ENCODE data around the gene CBX4.

CBX4 gene

DNA sequence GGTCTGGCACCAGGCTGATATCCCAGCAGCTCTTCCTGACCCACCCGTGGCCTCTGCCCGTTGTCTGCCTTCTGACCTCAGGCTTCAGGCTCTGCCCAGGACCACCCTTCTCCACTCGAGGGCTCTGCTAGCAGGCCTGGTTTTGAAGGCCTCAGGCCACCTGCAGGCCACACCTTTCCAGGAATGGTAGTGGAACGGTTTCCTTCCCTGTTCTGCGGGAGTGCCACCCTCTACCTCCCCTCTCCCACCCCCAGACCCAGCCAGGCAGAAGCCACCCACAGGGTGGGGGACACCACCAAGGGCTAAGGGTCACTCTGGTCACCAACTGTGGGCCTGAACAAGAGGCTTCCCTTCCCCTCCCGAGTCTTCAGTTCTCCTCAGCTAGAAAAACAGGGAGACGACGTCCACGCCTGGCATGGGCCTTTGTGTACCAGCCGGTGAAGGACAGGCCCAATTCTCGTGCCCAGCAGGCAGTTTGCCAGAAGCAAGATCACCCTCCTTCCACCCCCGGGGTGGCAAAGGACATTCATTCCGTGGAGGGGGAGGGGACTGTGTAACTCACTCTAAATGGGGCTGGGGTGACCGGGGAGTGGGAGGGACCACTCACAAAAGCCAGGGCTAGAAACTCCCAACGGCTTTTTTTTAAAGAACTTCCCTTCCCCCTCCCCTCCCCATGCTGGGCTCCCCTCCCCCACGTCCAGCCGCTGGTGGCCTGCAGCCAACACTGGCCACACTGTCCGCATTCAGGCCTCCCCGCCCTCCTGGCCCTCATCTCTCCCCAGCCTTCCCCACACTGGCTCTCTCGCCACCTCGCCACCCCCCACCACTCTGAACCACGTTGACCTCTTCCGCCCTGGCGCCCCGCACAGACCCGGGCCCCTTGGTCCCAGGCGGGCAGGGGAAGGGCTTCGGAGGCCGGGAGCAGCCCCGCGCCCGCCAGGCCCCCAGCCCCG, 7.7 kb downstream of the CBX4 start:
- DNase-seq (ENCODE audit: extremely low read depth in 1 of 2, low read depth in 1 of 2), result no peak

DNA sequence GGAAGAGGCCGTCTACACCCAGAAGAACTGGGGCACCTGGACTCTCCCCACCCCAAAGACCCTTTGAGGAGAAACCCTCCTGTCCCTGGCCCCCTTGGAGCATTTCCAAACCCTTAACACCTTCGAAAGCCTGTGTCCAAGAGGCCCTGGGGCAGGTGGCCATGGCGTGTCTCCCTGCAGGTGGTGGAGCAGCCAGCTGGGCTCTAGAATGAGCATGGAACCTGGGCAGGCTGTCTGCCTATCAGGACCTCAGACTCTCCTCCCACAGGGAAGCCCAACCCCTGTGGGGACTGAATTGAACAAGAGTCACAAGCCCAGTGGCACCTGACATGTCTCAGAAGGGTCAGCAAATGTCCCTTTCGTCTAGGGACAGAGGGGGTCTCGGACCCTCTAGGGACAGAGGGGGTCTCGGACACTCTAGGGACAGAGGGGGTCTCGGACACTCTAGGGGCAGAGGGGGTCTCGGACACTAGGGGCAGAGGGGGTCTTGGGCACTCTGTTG, 8.4 kb downstream of the CBX4 start:
- DNase-seq (ENCODE audit: extremely low read depth in 1 of 2, low read depth in 1 of 2), result no peak

DNA sequence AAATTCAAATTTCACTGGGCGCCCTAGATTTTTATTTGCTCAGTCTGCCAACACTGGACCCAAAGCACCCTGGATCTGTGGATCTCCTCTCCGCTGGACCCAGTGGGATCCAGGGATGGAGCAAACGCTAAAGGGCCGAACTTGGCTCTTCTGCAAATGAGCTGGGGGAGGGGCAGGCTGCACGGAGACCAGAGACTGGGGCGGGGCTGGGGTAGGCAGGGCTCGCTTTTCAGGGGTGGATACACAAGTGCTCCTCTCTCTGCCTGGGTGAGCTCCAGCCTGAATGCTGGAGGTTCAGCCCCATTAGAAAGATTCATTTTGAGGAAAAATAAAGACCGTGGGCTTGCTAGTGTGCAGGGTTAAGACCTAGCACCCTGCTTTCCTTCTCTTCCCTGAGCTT, 8.9 kb downstream of the CBX4 start:
- no peak for DNase-seq (ENCODE audit: extremely low read depth in 1 of 2, low read depth in 1 of 2)

DNA sequence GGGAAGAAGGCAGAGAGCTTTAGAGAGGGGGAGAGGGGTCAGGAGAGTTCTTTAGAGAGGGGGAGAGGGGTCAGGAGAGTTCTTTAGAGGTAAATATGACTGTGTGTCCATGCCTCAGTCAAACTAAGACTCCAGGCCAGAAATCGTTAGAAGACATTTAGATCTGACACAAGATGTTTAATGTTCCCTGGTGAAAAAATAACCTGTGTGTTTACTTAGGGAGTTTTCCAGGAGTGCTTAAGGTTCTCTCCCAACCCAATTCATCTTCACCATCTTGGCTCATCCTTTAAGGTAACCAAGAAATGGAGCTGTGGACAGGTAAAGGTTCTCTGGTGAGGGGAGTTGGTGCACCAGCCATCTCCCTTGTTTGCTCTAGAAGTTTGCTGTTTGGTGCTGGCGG, 9.8 kb downstream of the CBX4 start:
- DNase-seq (ENCODE audit: extremely low read depth in 1 of 2, low read depth in 1 of 2), result no peak

DNA sequence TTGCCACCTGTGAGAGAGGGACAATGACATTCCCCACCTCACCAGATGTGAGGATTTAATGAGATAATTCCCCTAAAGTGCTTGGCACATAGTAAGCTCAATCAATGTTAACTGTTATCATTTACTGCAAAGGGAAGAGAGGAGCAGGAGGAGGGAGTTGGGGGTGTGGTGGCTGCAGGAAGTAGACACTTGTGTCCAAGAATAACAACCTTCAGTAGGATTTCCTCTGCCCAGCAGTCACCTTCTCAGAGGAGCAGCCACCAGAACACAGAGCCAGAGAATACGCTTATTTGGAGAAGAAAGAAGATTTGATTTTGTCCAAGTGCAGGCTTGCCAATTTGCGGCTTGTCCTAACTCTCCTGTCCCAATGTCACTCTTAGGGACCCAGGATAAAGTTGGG, 10.2 kb downstream of the CBX4 start:
- no peak for DNase-seq (ENCODE audit: extremely low read depth in 1 of 2, low read depth in 1 of 2)

DNA sequence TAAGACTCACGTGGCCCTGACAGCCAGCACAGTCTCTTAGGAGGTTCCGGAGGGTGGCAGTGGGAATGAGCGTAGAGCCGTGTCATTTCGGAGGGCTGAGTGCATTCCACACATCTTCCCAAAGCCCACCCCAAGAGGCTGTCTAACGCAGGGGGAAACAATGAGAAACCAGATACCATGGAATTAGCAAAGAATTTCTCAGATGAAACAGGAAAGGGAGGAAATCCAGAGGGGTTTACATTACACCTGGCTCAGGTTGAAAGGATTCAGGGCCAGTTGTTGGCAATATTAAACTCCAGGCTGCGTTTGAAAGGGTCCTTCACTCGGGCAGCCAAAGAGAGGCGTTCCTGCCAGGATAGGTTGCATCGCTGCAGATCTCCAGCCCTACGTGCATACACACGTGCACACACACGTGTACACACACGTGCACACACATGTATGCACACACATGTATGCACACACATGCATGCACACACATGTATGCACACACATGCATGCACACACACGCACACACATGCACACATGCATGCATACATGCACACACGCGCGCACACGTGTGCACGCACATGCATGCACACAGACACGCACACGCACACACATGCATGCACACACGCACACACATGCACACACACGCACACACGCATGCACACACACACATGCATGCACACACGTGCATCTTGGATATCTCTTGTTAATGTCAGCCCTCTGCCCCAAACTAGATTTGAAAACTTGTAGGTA, 12.2 kb downstream of the CBX4 start:
- DNase-seq (ENCODE audit: extremely low read depth in 1 of 2, low read depth in 1 of 2), result no peak

DNA sequence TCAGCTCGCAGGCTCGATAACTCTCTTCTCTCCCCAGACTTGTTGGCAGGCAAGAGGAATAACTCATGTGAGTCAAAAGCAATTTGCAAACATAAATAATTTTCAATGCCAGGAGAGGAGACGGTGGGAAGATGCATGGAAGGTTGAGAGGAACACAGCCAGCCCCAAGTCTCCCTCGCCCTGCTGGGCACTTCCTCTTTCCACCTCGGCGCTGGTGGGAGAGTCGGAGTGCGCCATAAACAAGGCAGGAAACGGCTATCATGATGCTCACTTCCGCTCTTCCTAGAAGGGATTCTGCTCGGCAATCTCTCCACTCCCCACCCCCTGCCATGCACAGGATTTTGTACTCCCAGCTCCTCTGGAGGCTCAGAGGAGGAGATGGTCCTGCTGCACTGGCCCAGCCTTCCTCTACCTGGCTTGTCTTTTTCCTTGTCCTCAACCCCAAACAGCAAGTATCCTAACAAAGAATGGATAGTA, 13.0 kb downstream of the CBX4 start:
- DNase-seq (ENCODE audit: extremely low read depth in 1 of 2, low read depth in 1 of 2), result no peak

DNA sequence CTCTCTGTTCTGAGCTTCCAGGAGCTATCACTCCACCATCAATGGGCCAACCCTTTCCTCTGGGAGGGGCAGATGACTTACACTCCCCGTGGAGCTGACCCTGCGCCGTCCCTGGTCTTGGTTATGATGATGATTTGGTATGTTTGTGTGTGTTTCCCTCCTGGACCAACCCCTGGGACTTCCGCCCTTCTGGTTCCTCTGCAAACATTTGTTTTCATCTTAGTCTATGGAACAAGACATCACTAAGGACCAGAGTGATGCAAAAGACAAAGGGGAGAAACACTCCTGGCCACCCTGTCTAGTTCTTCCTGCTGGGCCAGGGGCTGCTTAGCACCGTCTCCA, 13.7 kb downstream of the CBX4 start:
- DNase-seq (ENCODE audit: extremely low read depth in 1 of 2, low read depth in 1 of 2), result no peak

DNA sequence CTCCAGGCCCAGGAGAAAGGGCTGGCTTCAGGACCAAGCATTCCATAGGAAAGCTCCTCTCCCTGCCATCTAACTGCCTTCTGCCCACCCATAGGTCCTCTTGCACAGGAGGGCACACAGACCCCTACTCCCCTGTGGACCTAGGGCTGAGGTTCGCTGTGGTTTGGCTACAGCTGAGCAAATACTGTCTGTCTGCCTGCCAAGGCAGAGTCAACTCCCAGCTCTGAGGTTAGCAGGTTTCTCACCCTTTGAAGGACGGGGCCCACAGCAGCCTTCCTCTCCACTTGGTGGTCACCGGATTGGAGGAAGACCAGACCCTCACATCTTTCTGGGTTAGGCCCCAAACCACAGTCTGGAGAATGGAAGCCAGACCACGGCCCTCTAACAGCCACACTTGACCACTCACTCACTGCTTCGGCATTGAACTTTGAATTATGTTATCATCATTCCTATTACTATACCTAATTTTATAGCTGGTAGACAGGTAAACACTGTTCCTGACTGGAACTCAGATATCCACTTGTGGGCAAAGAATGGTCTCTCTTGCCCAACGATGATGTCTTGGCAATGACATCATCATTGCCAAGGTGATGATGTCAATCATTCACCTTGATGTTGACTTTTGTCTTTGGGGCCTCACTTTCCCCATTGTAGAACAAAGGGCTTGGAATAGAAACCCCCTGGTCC, 14.2 kb downstream of the CBX4 start:
- DNase-seq (ENCODE audit: extremely low read depth in 1 of 2, low read depth in 1 of 2), result no peak

DNA sequence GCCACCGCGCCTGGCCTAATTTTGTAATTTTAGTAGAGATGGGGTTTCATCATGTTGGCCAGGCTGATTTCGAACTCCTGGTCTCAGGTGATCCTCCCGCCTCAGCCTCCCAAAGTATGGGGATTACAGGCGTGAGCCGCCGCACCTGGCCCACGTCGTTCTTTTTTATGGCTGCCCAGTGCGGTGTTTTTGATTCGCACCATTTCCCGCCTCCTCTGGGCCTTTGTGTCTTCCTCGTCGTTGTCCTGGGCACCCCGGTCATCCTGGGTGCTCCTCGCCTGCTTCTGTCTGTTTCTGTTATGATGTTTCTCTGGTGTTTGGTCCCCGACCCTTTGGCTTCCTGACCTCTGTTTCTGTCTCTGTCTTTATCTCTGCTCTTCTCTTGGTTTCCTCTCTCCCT, 15.0 kb downstream of the CBX4 start:
- DNase-seq (ENCODE audit: extremely low read depth in 1 of 2, low read depth in 1 of 2), result no peak

DNA sequence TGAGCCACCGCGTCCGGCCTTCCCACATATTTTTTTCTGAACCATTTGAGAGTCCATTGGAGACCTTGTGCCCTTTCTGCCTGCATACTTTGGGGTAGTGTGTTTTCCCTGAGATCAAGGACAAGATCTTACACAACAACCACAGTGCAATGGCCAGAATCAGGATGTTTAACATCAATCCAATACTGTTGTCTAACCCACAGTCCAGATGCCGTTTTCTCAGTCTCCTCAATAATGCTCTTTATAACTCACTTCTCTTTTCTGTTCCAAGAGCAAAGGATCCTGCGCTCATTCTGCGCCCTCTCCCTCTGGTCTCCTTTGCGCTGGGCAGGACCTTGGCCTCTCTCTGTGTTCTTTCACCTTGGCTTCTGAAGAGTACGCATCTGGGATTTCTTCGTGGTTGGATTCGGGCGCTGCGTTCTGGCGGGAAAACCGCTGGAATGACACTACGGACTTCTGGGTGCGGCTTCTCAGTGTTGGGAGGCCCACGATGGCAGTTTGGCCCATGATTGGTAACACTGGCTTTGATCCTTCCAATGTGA, 16.6 kb downstream of the CBX4 start:
- no peak for DNase-seq (ENCODE audit: extremely low read depth in 1 of 2, low read depth in 1 of 2)

DNA sequence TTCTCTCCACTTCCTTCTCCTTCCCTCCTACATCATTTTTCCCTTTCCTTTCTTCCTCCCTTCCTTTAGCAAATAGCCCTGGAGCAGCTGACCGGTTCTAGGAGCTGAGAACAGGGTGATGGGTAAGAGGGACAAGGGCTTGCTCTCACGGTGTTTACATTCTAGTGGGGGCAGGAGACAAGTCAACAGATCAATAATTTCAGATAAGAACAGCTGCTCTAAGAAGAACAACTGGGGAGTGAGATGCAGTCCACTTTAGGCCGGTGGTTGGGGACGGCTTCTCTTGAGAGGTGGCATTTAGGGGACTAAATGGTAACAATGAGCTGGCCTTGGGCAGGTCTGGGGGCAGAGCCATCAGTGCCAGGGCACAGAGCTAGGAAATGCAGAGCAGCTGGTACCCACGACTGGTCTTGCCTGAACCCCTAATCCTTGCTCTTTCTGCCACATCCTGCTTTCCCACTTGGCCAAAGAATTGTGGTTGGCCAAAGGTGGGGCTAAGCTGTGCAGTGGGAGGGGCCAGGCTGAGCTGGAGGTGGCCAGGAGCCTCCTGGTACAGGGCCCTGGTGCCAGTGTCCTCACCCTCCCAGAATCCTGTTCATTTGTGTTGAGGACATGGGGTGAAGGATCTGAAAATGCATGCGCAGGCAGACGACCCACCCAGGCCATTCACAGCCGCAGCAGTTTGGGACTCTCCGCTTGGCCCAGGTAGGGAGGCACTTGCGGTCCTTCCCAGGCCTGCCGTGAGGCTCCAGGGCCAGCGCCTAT, 17.7 kb downstream of the CBX4 start:
- no peak for DNase-seq (ENCODE audit: extremely low read depth in 1 of 2, low read depth in 1 of 2)

DNA sequence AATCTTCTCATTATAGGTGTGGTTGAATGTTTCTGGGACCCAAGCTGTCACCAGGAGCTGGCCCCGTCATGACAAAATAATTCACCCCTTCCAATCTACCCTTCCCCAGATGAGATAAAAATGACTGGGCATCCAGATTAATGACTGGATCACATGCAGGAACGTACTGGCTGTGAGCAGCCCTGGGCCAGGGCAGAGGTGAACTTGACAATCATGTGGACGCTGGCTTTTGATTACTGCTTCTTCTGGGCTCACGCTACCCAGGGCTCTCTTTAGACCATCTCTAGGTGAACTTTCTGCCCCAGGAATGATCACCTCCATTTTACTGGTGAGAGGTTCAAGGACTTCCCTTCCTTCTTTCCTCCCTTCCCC, 18.3 kb downstream of the CBX4 start:
- DNase-seq (ENCODE audit: extremely low read depth in 1 of 2, low read depth in 1 of 2), result no peak

DNA sequence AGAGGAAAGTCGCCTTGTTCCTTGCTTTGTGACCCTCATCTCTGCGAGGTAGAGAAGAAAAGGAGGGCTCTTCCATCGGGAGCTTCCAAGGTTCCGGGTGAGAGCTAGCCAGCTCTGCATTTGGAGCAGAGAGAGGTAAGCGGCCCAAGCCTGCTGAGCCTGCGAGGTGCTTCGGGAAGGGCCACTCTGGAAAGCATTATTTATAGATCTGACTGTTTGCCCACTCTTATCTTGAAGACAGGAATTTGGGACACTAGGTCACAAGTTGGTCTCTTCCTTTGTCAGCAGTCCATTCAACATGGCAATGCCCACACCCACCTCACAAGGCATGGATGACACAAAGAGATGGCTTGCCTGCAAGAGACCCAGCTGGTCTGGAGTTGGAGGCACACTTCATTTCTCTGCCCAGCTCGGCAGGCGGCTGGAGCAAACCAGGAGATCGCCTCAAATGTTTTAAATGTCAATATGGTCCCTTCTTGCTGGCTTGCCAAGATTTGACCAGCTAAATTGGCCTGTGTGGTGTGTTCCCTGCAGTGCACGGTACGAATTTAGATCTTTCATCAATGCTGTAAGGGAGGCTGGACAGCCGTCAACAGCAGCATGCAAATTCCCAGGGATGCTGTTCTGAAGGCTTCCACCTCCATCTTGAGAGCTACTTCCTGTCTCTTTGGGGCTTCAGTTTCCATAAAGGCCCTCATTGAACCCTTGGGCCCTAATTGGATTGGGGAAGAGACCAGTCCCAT, 19.5 kb downstream of the CBX4 start:
- DNase-seq (ENCODE audit: extremely low read depth in 1 of 2, low read depth in 1 of 2), result no peak

DNA sequence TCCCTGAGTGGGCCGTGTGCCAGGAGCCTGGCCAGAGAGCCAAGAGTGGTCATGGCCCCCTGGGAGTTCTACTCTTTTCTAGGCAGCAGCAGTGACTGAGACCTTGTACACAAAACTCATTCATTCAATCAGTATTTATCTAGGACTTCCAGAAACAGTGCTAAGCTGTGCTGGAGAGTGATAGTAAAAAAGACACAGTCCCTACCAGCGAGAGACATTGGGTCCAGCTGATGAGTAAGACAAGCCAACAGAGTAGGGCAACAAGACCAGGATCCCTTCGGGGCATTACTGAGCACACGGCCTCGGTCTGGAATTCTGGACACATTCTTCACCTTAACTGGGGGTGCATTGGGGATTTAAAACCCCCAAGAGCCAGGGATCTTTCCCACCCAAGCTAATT, 20.2 kb downstream of the CBX4 start:
- DNase-seq (ENCODE audit: extremely low read depth in 1 of 2, low read depth in 1 of 2), result no peak

DNA sequence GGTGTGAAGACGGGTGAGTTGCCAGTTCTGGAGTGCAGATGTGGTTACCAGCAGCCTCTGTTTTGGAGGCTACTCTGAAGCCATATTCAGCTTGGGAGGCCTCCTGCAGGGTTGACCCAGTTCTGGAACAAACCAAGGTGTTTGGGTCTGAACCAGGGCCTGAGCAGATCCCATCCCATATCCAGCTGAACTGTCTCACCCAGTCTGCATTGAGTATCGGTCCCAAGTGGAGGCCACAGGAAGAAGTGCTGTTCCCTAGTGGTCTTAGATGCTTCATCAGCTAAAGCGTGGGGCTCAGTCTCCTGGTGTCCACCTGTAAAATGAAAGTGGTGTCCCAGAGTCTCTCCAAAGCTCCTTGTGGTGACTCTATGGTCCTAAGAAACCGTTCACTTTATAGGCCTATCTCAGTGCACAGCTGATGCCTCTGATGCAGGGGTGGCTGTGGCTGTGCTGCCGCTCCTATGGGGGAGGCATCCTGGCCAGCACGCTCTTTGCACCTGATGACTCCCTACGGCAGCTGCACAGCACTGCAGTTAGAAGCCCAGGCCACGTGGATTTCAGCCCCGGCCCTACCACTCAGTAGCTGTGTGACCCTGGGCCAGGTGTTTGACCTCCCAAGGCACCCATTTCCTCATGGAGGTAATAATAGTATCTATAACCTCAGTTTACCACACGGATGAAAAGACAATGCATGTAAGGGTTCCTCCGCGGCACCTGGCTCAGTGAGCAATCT, 21.0 kb downstream of the CBX4 start:
- DNase-seq (ENCODE audit: extremely low read depth in 1 of 2, low read depth in 1 of 2), result no peak

DNA sequence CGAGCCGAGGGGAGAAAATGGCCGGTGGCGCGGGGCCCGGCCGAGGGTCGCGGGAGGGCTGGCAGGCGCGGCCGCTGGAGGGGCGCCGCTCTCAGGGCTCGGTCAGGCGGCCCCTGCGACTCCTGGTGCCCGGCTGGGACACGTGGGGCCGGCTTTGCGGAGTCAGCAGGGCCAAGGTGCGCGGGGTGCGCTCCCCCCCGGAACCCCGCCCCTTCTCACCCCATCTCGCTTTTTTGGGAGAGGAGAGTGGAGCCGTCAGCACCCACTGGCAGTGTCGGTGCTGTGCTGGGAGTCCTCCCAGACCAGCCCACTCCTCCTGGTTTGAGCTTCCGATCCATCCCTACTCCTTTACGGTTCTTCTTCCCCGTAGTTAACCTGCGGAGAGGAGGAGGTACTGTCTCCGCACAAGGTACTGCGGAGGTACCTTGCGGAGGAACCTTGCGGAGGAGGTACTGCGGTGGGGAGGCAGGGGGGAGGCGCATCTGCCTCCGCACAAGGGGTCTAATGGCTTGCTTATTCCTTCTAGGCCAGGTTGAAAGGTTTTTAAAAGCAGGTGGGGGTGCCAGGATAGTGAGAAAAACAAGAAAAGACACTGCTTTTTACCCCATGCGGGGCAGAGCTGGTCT, 23.3 kb downstream of the CBX4 start:
- DNase-seq (ENCODE audit: extremely low read depth in 1 of 2, low read depth in 1 of 2), result no peak

DNA sequence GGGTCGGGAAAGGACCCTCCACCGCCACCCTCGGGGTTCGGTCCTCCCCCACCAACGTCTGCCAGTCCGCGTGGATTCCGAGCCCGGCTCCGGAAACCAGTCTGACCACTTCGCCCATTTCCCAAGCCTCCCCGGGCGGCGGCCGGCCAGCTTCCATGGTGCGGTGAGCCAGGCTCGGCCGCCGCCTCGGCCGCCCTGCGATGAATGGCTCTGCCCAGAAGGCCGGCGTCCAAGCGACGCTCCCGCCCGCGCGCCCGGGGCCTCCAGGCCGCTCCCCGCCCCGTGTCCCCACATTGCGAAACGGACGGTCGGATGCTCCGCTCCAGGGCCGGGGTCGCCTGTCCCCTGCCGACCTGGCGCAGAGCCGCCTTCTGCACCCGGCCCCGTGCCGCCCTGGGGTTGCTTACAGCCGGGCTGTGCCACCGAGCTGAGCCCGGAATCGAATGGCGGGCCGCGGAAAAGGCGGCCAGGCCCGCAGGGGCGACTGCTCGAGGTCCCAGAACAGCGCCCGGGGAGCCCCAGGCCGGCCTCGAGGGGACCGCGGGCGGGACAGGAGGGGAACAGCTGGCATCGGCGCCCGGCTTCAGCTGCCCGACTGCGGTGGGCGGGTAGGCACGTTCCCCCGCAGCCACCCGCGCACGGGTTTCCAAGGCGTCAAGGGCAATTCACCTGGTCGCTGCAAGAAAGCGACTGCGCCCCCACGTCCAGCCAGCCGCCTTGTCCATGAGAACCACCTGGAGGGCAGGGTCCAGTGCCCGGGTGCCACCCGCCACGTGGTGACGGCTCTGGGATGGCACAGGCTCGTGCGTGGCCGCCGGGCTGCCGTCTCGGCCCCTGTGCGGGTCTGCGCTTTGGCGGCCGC, 24.0 kb downstream of the CBX4 start:
- DNase-seq (ENCODE audit: extremely low read depth in 1 of 2, low read depth in 1 of 2), result no peak

All from stimulated activated CD8-positive, alpha-beta memory T cell treated with anti-CD3 and anti-CD28 coated beads, Interleukin-7, amount 100 ng/mL, for 48 hours (primary cell).